Measurements from ENCODE around the gene SLC16A3. TPM values are rescaled to one million over a fixed set of nuclear protein-coding genes. Genes with fewer than 3 reads are reported as not detected.
A peak's percentile ranks its signal among the peaks of the same experiment; 100 is the strongest.

SLC16A3 gene
- total RNA-seq, 3 donors from 2014 or later (not counting 1 experiment from before 2014, with no cell fraction given) = 172 to 365 (median 296) TPM

DNA sequence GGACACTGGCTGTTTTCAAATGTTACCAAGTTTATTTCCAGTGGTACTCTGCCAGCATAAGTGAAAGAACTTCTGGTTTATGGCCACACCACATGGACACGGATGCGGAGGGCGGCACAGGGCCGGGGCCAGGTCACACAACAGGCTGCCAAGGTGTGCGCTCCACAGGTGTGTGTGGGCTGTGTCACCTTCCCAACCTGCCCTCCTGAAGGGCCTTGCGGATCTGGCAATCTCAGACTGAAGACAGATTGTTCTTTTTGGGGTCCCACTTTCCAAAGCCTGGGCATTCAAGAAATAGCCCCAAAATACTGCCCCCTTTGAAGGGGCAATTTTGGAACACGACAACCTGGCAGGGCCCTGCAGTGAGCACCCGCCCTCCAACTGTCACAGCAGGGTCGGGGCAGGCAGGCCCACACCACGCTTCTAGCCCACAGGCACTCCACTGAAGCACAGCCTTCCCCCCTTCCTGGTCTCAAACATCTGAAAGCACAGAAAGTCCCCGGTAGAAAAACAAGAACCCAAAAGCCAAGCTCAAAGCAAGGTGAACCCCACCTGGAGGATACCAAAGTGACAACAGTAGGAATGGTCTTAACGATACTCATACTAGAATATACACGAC lies 41.1 kb downstream of the SLC16A3 start:
- no peak overlapping the region for H3K4me3 ChIP-seq (ENCODE audit: low read length)
- Mint-ChIP-seq H3K27me3 (ENCODE audit: low read depth in 2 of 2) (no peaks in the 10 kb centered on the region), H3K4me3 (peak overlapping the region; percentile 63), H3K36me3 (no peaks in the 10 kb centered on the region), H3K27ac (peak overlapping the region; percentile 87 to 91), H3K9me3 (no peaks in the 10 kb centered on the region), H3K4me1 (peaks cover 68 to 73% of the 10 kb centered on the region in 2 donors)
- H3K36me3 ChIP-seq (ENCODE audit: control insufficient read depth, insufficient read depth, low read length) = peaks cover 37% of the 10 kb centered on the region
- no peaks in the 10 kb centered on the region for H3K9me3 ChIP-seq (ENCODE audit: control insufficient read depth, insufficient read depth, low read length)
- DNase-seq (peak in 1 of 2 donors; percentile 60), ATAC-seq (no peak)
- intact Hi-C loops (cut with micrococcal nuclease) = loop anchor here (5.0 kb wide), 2 partner anchors 33 to 47 kb away; partner anchors contain the start of gene CD7
- no peaks in the 10 kb centered on the region for H3K27me3 ChIP-seq (ENCODE audit: control insufficient read depth, insufficient read depth, low read length)
- TF ChIP-seq, protein P1, sequence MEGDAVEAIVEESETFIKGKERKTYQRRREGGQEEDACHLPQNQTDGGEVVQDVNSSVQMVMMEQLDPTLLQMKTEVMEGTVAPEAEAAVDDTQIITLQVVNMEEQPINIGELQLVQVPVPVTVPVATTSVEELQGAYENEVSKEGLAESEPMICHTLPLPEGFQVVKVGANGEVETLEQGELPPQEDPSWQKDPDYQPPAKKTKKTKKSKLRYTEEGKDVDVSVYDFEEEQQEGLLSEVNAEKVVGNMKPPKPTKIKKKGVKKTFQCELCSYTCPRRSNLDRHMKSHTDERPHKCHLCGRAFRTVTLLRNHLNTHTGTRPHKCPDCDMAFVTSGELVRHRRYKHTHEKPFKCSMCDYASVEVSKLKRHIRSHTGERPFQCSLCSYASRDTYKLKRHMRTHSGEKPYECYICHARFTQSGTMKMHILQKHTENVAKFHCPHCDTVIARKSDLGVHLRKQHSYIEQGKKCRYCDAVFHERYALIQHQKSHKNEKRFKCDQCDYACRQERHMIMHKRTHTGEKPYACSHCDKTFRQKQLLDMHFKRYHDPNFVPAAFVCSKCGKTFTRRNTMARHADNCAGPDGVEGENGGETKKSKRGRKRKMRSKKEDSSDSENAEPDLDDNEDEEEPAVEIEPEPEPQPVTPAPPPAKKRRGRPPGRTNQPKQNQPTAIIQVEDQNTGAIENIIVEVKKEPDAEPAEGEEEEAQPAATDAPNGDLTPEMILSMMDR (IDR thresholded peaks at IDR 0.05) = no peak
- peaks cover 76% of the 10 kb centered on the region for H3K4me1 ChIP-seq (ENCODE audit: control insufficient read depth, insufficient read depth, low read length)
- WGBS (ENCODE audit: insufficient coverage) = 72% methylated on average over 13 of the region's 13 CpGs
- H3K27ac ChIP-seq (ENCODE audit: low read length) = peak overlapping the region; percentile 24

DNA sequence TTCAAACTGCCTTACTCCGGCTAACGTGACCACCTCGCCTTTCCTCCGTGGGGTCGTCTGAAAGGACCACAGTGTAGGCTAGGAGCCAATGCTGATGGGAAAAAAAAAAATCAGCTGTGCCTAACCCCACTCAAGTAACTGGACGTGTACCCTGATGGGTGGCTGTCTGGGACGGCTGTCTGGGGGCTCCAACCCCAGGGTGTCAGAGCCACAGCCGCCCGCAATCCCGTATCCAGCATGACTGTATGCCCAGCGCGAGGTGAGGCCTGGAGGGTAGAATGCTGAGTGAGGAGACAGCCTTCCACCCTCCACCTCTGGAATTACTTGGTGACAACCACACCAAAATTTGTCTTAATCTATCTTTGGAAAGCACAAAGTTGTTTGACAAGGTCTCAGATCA lies 41.8 kb downstream of the SLC16A3 start:
- no peaks in the 10 kb centered on the region for H3K27me3 ChIP-seq (ENCODE audit: control insufficient read depth, insufficient read depth, low read length)
- no peak overlapping the region for H3K4me3 ChIP-seq (ENCODE audit: low read length)
- Mint-ChIP-seq H3K27ac (peak overlapping the region; percentile 87 to 91), H3K9me3 (no peaks in the 10 kb centered on the region), H3K4me1 (peaks cover 65 to 71% of the 10 kb centered on the region in 2 donors), H3K36me3 (no peaks in the 10 kb centered on the region), H3K27me3 (ENCODE audit: low read depth in 2 of 2) (no peaks in the 10 kb centered on the region), H3K4me3 (peak overlapping the region; percentile 63)
- peaks cover 32% of the 10 kb centered on the region for H3K36me3 ChIP-seq (ENCODE audit: control insufficient read depth, insufficient read depth, low read length)
- no peak for DNase-seq
- TF ChIP-seq, protein P1 (IDR thresholded peaks at IDR 0.05) = no peak
- H3K4me1 ChIP-seq (ENCODE audit: control insufficient read depth, insufficient read depth, low read length) = peaks cover 76% of the 10 kb centered on the region
- H3K9me3 ChIP-seq (ENCODE audit: control insufficient read depth, insufficient read depth, low read length) = no peaks in the 10 kb centered on the region
- ATAC-seq = no peak
- intact Hi-C loops (cut with micrococcal nuclease) = loop anchor here (5.0 kb wide), 1 partner anchor 33 kb away; no protein-coding TSS in a partner anchor
- WGBS (ENCODE audit: insufficient coverage) = 82% methylated on average over 12 of the region's 12 CpGs
- peak overlapping the region; percentile 30 for H3K27ac ChIP-seq (ENCODE audit: low read length)

DNA sequence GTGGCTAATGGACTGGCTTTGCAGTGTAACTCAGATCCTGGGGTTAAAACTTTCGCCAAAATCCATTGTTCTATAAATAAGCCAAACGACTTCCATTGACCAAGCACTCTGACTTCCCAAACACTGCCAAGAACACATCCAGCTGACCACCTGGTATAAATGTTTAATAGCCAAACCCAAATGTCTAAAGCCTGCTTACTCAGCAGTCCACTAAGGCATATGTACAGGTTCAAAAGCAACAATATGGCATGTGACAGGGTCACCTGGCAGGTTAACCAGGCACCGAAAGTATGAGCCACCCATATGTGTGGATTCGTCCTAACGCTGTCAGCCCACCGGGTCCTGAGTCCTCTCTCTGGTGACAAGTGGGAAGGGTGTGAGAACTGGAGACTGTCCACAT lies 42.6 kb downstream of the SLC16A3 start:
- Histone ChIP-seq H3K36me3 (ENCODE audit: control insufficient read depth, insufficient read depth, low read length) (peaks cover 25% of the 10 kb centered on the region), H3K27me3 (ENCODE audit: control insufficient read depth, insufficient read depth, low read length) (no peaks in the 10 kb centered on the region), H3K4me1 (ENCODE audit: control insufficient read depth, insufficient read depth, low read length) (peaks cover 68% of the 10 kb centered on the region), H3K27ac (ENCODE audit: low read length) (peak overlapping the region; percentile 34), H3K4me3 (ENCODE audit: low read length) (no peak overlapping the region), H3K9me3 (ENCODE audit: control insufficient read depth, insufficient read depth, low read length) (no peaks in the 10 kb centered on the region)
- no peaks in the 10 kb centered on the region for H3K27me3 Mint-ChIP-seq (ENCODE audit: low read depth in 2 of 2)
- TF ChIP-seq, protein P1 (IDR thresholded peaks at IDR 0.05) = no peak
- peaks cover 58 to 63% of the 10 kb centered on the region in 2 donors for H3K4me1 Mint-ChIP-seq
- no peaks in the 10 kb centered on the region for H3K36me3 Mint-ChIP-seq
- intact Hi-C loops (cut with micrococcal nuclease) = loop anchor here (5.0 kb wide), 1 partner anchor 34 kb away; no protein-coding TSS in a partner anchor
- ATAC-seq (no peak), DNase-seq (no peak)
- no peaks in the 10 kb centered on the region for H3K9me3 Mint-ChIP-seq
- H3K27ac Mint-ChIP-seq = peak overlapping the region; percentile 87 to 91
- WGBS (ENCODE audit: insufficient coverage) = 90% methylated on average over 6 of the region's 6 CpGs
- peak overlapping the region; percentile 91 for H3K4me3 Mint-ChIP-seq

Data from natural killer cell (primary cell).